Panc1 (cell line): ENCODE measurements around the gene CADM4. TPM values are rescaled to one million over a fixed set of nuclear protein-coding genes. Genes with fewer than 3 reads are reported as not detected.
A peak's percentile ranks its signal among the peaks of the same experiment; 100 is the strongest.

ENCODE experiments used
- ATAC-seq: fragments of 200-7000 bp; cut with Tn5 transposase; 2 replicates; pipeline ENCODE4 v1.9.1; 2020; ENCODE audit warnings: mild to moderate bottlenecking, moderate library complexity
- BruUV-seq: library from RNA; stranded (reverse); fragments of 400-500 nt; replicated peaks from 2 replicates; lab custom pipeline; 2021; lab: Mats Ljungman, UMichigan
- CTCF ChIA-PET: fragments of 300-600 bp; sonication (Branson Sonifier 250); formaldehyde crosslinking; loops from one replicate; lab custom pipeline; 2022; ENCODE audit warnings: antibody characterized with exemption; lab: Charles Lee
- POLR2A ChIA-PET: fragments of 300-600 bp; sonication (Branson Sonifier 250); formaldehyde crosslinking; loops from one replicate; lab custom pipeline; 2022; ENCODE audit warnings: antibody characterized with exemption; lab: Charles Lee
- DNase-seq: peaks from one replicate; pipeline ENCODE4 v3.0.0-alpha.2; 2010; ENCODE audit warnings: low read depth, low spot score
- H3K27ac ChIP-seq: 2 replicates; pipeline ENCODE4 v1.5.1; 2011; ENCODE audit warnings: mild to moderate bottlenecking, low read length, inconsistent platforms
- H3K27me3 ChIP-seq: fragments of 200-500 bp; sonication (Bioruptor generic); 2 replicates; pipeline ENCODE4 v1.6.0; 2014; ENCODE audit warnings: low read length, inconsistent platforms; ENCODE audit not compliant: control insufficient read depth, insufficient read depth
- H3K36me3 ChIP-seq: fragments of 200-500 bp; sonication (Bioruptor generic); 2 replicates; pipeline ENCODE4 v1.5.1; 2014; ENCODE audit warnings: inconsistent platforms, mild to moderate bottlenecking, low read length, moderate library complexity; ENCODE audit not compliant: control insufficient read depth, insufficient read depth
- H3K4me1 ChIP-seq: 2 replicates; pipeline ENCODE4 v1.5.1; 2011; ENCODE audit warnings: inconsistent platforms, mild to moderate bottlenecking, low read length, moderate library complexity; ENCODE audit not compliant: control insufficient read depth, insufficient read depth
- H3K4me3 ChIP-seq, 2 experiments: 2 replicates each; pipeline ENCODE4 v1.5.1; 2011 to 2012; ENCODE audit warnings: low read depth in 2 of 2, low read length in 2 of 2, mild to moderate bottlenecking in 2 of 2, inconsistent platforms in 1 of 2, moderate library complexity in 1 of 2
- H3K9me3 ChIP-seq: fragments of 200-500 bp; sonication (Bioruptor generic); 2 replicates; pipeline ENCODE4 v1.5.1; 2014; ENCODE audit warnings: low read depth, mild to moderate bottlenecking, inconsistent platforms, low read length, moderate library complexity; ENCODE audit not compliant: control insufficient read depth, insufficient read depth
- CTCF ChIP-seq: fragments of 450-650 bp; IDR thresholded peaks from 2 replicates; pipeline ENCODE4 v1.5.1; 2017; ENCODE audit warnings: mild to moderate bottlenecking
- POLR2AphosphoS5 ChIP-seq: IDR thresholded peaks from 2 replicates; pipeline ENCODE4 v1.6.1; 2012; ENCODE audit warnings: mild to moderate bottlenecking, low read depth, low read length, moderate library complexity
- REST ChIP-seq, 2 experiments: IDR thresholded peaks; 2 replicates each; pipeline ENCODE4 v1.6.1; 2011 to 2012; ENCODE audit warnings: low read depth in 2 of 2, control low read depth in 1 of 2, low read length in 1 of 2, mild to moderate bottlenecking in 1 of 2, moderate library complexity in 1 of 2; ENCODE audit not compliant: insufficient read depth in 1 of 2
- SIN3A ChIP-seq: IDR thresholded peaks from 2 replicates; pipeline ENCODE4 v1.6.1; 2012; ENCODE audit warnings: low read depth, mild to moderate bottlenecking, low read length, moderate library complexity, borderline replicate concordance; ENCODE audit not compliant: insufficient read depth
- TCF7L2 ChIP-seq: IDR thresholded peaks from 2 replicates; pipeline ENCODE4 v1.6.1; 2011; ENCODE audit warnings: mild to moderate bottlenecking, low read depth, low read length, inconsistent platforms
- in situ Hi-C: cut with HindIII; loops from 2 replicates; pipeline ENCODE4 v1.10.0; 2016; ENCODE audit warnings: low sequenced_read_pairs, low pct_unique_long_range_greater_than_20kb
- intact Hi-C: fragments of 100-400 bp; cut with micrococcal nuclease; formaldehyde crosslinking; loops from one replicate; pipeline ENCODE4 v1.10.0; 2022; ENCODE audit not compliant: unreplicated experiment
- total RNA-seq: library from RNA; stranded (reverse); gene quantifications from one replicate; pipeline ENCODE4 v1.2.1, GENCODE V29; 2021; ENCODE audit not compliant: unreplicated experiment

CADM4 gene
- total RNA-seq, 1 experiment from 2014 or later: 2.7 TPM

DNA sequence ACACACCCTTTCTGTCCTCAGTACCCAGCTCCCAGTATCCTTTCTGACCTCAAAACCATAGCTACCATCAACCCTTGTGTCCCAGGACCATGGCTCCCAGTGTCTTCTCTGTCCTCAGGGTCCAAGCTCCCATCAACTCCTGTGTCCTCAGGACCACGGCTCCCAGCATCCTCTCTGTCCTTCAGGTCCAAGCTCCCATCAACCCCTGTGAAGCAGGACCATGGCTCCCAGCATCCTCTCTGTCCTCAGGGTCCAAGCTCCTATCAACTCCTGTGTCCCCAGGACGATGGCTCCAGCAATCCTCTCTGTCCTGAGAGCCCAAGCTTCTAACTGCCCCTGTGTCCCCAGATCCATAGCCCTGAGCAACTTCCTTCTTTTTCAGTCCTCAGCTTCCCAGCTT, 1.7 kb upstream of the CADM4 start:
- no TSS peak for BruUV-seq
- in situ Hi-C loops: no loop called here
- TF ChIP-seq TCF7L2 (no peak), REST (IDR thresholded peaks at IDR 0.05; ENCODE audit: insufficient read depth in 1 of 2, low read depth in 2 of 2, low read length in 1 of 2) (no peak), CTCF (no peak), POLR2AphosphoS5 (no peak), SIN3A (no peak)
- Histone ChIP-seq H3K27me3 (peaks cover 4% of the 10 kb centered on the region; the same call in 1 of the 2 replicates), H3K27ac (no peak overlapping the region), H3K9me3 (no peaks in the 10 kb centered on the region), H3K36me3 (no peaks in the 10 kb centered on the region; the same call in 1 of the 2 replicates), H3K4me1 (no peaks in the 10 kb centered on the region), H3K4me3 (no peak overlapping the region)
- ChIA-PET CTCF (no interaction called here), POLR2A (no interaction called here)
- intact Hi-C loops: no loop called here
- no peak for ATAC-seq
- no peak for DNase-seq

GRCh38 chr19:43640424-43640757, 741 bp upstream of the CADM4 start:
- CTCF ChIA-PET: no interaction called here
- Histone ChIP-seq H3K27me3 (peaks cover 4% of the 10 kb centered on the region; the same call in 1 of the 2 replicates), H3K9me3 (no peaks in the 10 kb centered on the region), H3K36me3 (no peaks in the 10 kb centered on the region; the same call in 1 of the 2 replicates), H3K27ac (no peak overlapping the region), H3K4me3 (peak overlapping the region; percentile 39 to 40; a peak in 3 of 4 replicates), H3K4me1 (no peaks in the 10 kb centered on the region; the same call in 1 of the 2 replicates)
- ATAC-seq (peak; percentile 32; the same call in 1 of the 2 replicates), DNase-seq (no peak)
- in situ Hi-C loops: no loop called here
- BruUV-seq: no TSS peak
- POLR2A ChIA-PET: no interaction called here
- intact Hi-C loops: no loop called here
- TF ChIP-seq SIN3A (no peak), REST (IDR thresholded peaks at IDR 0.05; ENCODE audit: insufficient read depth in 1 of 2, low read depth in 2 of 2, low read length in 1 of 2) (no peak), CTCF (no peak), POLR2AphosphoS5 (no peak), TCF7L2 (no peak)
